SK-N-SH (cell line): ENCODE data around the gene FZD2. TPM values are rescaled to one million over a fixed set of nuclear protein-coding genes. Genes with fewer than 3 reads are reported as not detected.

ENCODE experiments used
- CTCF ChIA-PET: fragments of 300-600, 350-600 bp; formaldehyde crosslinking; extraction: SDS; loops from one replicate; lab custom pipeline; 2021; lab: Yijun Ruan, JAX
- POLR2A ChIA-PET: fragments of 350-600 bp; sonication (Branson Sonifier 250); formaldehyde crosslinking; extraction: SDS; loops from one replicate; lab custom pipeline; 2020; ENCODE audit warnings: antibody characterized with exemption, inconsistent platforms; lab: Yijun Ruan, JAX
- DNase-seq: peaks from one replicate; pipeline ENCODE4 v3.0.0; 2012
- H2AFZ ChIP-seq: fragments of 200-600 bp; sonication (generic); 2 replicates; pipeline ENCODE4 v1.8.1; 2016; ENCODE audit warnings: antibody characterized with exemption, mild to moderate bottlenecking, low read depth
- H3F3A ChIP-seq: fragments of 200-600 bp; sonication (generic); replicated peaks from 2 replicates; pipeline ENCODE3; 2016; ENCODE audit warnings: antibody characterized with exemption, mild to moderate bottlenecking; ENCODE audit not compliant: insufficient read depth
- H3K27ac ChIP-seq, 2 experiments: fragments of 200-500 bp in 1 of 2; fragments of 200-600 bp in 1 of 2; sonication (Bioruptor generic) in 1 of 2; sonication (generic), shearing (Covaris generic) in 1 of 2; 2 replicates each; pipeline versions ENCODE4 v1.5.1 to v1.6.1; 2014 to 2016; ENCODE audit warnings: low read depth in 2 of 2, inconsistent platforms in 1 of 2, low read length in 1 of 2, mild to moderate bottlenecking in 1 of 2, mixed read lengths in 1 of 2
- H3K27me3 ChIP-seq: fragments of 200-600 bp; sonication (generic), shearing (Covaris generic); 2 replicates; pipeline ENCODE4 v1.6.1; 2016; ENCODE audit warnings: mixed run types; ENCODE audit not compliant: insufficient read depth
- H3K36me3 ChIP-seq, 2 experiments: fragments of 200-500 bp in 1 of 2; fragments of 200-600 bp in 1 of 2; sonication (Bioruptor generic) in 1 of 2; sonication (generic) in 1 of 2; replicated peaks in 1 of 2; 2 replicates each; pipeline versions ENCODE3 to v1.5.1; 2014 to 2016; ENCODE audit warnings: low read length in 1 of 2, mild to moderate bottlenecking in 1 of 2; ENCODE audit not compliant: insufficient read depth in 2 of 2, control insufficient read depth in 1 of 2
- H3K4me1 ChIP-seq, 2 experiments: fragments of 200-500 bp in 1 of 2; fragments of 200-600 bp in 1 of 2; sonication (Bioruptor generic) in 1 of 2; sonication (generic), shearing (Covaris generic) in 1 of 2; 2 replicates each; pipeline versions ENCODE4 v1.5.1 to v1.6.1; 2014 to 2016; ENCODE audit warnings: low read depth in 1 of 2, low read length in 1 of 2, mixed run types in 1 of 2; ENCODE audit not compliant: insufficient read depth in 2 of 2, control insufficient read depth in 1 of 2
- H3K4me2 ChIP-seq: fragments of 200-600 bp; sonication (generic), shearing (Covaris generic); 2 replicates; pipeline ENCODE4 v1.6.1; 2017; ENCODE audit warnings: mixed run types
- H3K4me3 ChIP-seq, 2 experiments: fragments of 200-500 bp in 1 of 2; fragments of 200-600 bp in 1 of 2; sonication (Bioruptor generic) in 1 of 2; sonication (generic), shearing (Covaris generic) in 1 of 2; 2 replicates each; pipeline versions ENCODE4 v1.5.1 to v1.8.1; 2014 to 2016; ENCODE audit warnings: low read depth in 2 of 2, inconsistent platforms in 1 of 2, low read length in 1 of 2, mild to moderate bottlenecking in 1 of 2, mixed read lengths in 1 of 2, moderate library complexity in 1 of 2
- H3K79me2 ChIP-seq: fragments of 200-600 bp; sonication (generic); 2 replicates; pipeline ENCODE4 v1.8.1; 2017; ENCODE audit warnings: mild to moderate bottlenecking; ENCODE audit not compliant: insufficient read depth
- H3K9ac ChIP-seq: fragments of 200-600 bp; sonication (generic); 2 replicates; pipeline ENCODE4 v1.6.1; 2017; ENCODE audit warnings: mixed run types
- H3K9me2 ChIP-seq: fragments of 200-600 bp; sonication (generic); 2 replicates; pipeline ENCODE4 v1.6.1; 2017; ENCODE audit warnings: mixed run types
- H3K9me3 ChIP-seq: fragments of 200-600 bp; sonication (generic); 2 replicates; pipeline ENCODE4 v1.6.1; 2017; ENCODE audit warnings: mixed run types, mild to moderate bottlenecking, moderate library complexity
- H4K20me1 ChIP-seq: fragments of 200-600 bp; sonication (generic); 2 replicates; pipeline ENCODE4 v1.6.1; 2017; ENCODE audit warnings: mild to moderate bottlenecking, mixed run types; ENCODE audit not compliant: insufficient read depth
- CHD2 ChIP-seq: fragments of 150-350 bp; IDR thresholded peaks from 2 replicates; pipeline ENCODE4 v1.6.1; 2018; ENCODE audit warnings: low read length; ENCODE audit not compliant: partially characterized antibody
- ELF1 ChIP-seq: IDR thresholded peaks from 2 replicates; pipeline ENCODE4 v1.4.0; 2012
- EZH2phosphoT487 ChIP-seq: fragments of 200-600 bp; sonication (generic); IDR thresholded peaks from 2 replicates; pipeline ENCODE4 v1.6.1; 2017; ENCODE audit warnings: low read depth, mixed run types, mild to moderate bottlenecking, antibody characterized with exemption, moderate library complexity, borderline replicate concordance
- FOSL2 ChIP-seq: IDR thresholded peaks from 2 replicates; pipeline ENCODE4 v1.4.0; 2012; ENCODE audit warnings: low read depth, mild to moderate bottlenecking, moderate library complexity, borderline replicate concordance
- FOXJ3 ChIP-seq: sonication (generic); formaldehyde crosslinking; IDR thresholded peaks from 2 replicates; pipeline ENCODE4 v1.5.1; 2020; ENCODE audit warnings: mild to moderate bottlenecking, missing genetic modification reagents
- FOXM1 ChIP-seq: IDR thresholded peaks from 2 replicates; pipeline ENCODE4 v1.4.0; 2012; ENCODE audit warnings: low read depth, mild to moderate bottlenecking
- GABPA ChIP-seq: IDR thresholded peaks from 2 replicates; pipeline ENCODE4 v1.4.0; 2012; ENCODE audit warnings: low read depth, mild to moderate bottlenecking
- GATA2 ChIP-seq: sonication (generic); formaldehyde crosslinking; IDR thresholded peaks from 2 replicates; pipeline ENCODE4 v1.5.0; 2020; ENCODE audit warnings: mild to moderate bottlenecking, missing genetic modification reagents
- JUND ChIP-seq: IDR thresholded peaks from 2 replicates; pipeline ENCODE4 v1.4.0; 2012
- MXI1 ChIP-seq: IDR thresholded peaks from 2 replicates; pipeline ENCODE4 v1.6.1; 2012; ENCODE audit warnings: mild to moderate bottlenecking, low read depth, low read length, improper control_type of control experiment
- NFIC ChIP-seq: IDR thresholded peaks from 2 replicates; pipeline ENCODE4 v1.4.0; 2012; ENCODE audit warnings: borderline replicate concordance
- POLR2AphosphoS5 ChIP-seq: IDR thresholded peaks from 2 replicates; pipeline ENCODE4 v1.6.1; 2012; ENCODE audit warnings: low read depth, low read length
- RAD21 ChIP-seq: IDR thresholded peaks from 2 replicates; pipeline ENCODE4 v1.6.1; 2012; ENCODE audit warnings: mild to moderate bottlenecking, low read length
- RCOR1 ChIP-seq: fragments of 150-350 bp; IDR thresholded peaks from 2 replicates; pipeline ENCODE4 v1.6.1; 2017; ENCODE audit warnings: antibody characterized with exemption, low read length
- RFX5 ChIP-seq: IDR thresholded peaks from 2 replicates; pipeline ENCODE4 v1.6.1; 2012; ENCODE audit warnings: mild to moderate bottlenecking, improper control_type of control experiment, low read length
- RXRA ChIP-seq: IDR thresholded peaks from 2 replicates; pipeline ENCODE4 v1.4.0; 2012; ENCODE audit warnings: low read depth, mild to moderate bottlenecking, borderline replicate concordance
- SIN3A ChIP-seq: IDR thresholded peaks from 2 replicates; pipeline ENCODE4 v1.6.1; 2012; ENCODE audit warnings: low read depth, mild to moderate bottlenecking, low read length, moderate library complexity, borderline replicate concordance
- TAF1 ChIP-seq: IDR thresholded peaks from 2 replicates; pipeline ENCODE4 v1.6.1; 2012; ENCODE audit warnings: low read depth, mild to moderate bottlenecking, low read length, moderate library complexity, borderline replicate concordance
- TCF12 ChIP-seq: IDR thresholded peaks from 2 replicates; pipeline ENCODE4 v1.4.0; 2012
- YY1 ChIP-seq: IDR thresholded peaks from 2 replicates; pipeline ENCODE4 v1.4.0; 2012; ENCODE audit warnings: low read depth, mild to moderate bottlenecking
- WGBS: methylation state at CpG from one replicate; pipeline ENCODE4 v1.1.6; 2017; ENCODE audit warnings: low lambda C conversion rate; 5-methylcytosine and 5-hydroxymethylcytosine counted together
- polyA plus RNA-seq, 3 experiments: library from polyadenylated mRNA; depleted of rRNA; stranded (reverse); fragments of >200 nt; gene quantifications; 2 replicates each; pipeline ENCODE4 v1.2.3, GENCODE V29; 2012
- TF ChIP-seq, protein P1 (sequence below): fragments of 150-350 bp; IDR thresholded peaks from 2 replicates; pipeline ENCODE4 v1.6.1; 2016; ENCODE audit warnings: mild to moderate bottlenecking, low read depth, low read length
- TF ChIP-seq, protein P2 (sequence below): IDR thresholded peaks from 2 replicates; pipeline ENCODE4 v1.4.0; 2012; ENCODE audit warnings: low read depth, borderline replicate concordance
- TF ChIP-seq, protein P3 (sequence below): fragments of 200-600 bp; sonication (generic); IDR thresholded peaks from 2 replicates; pipeline ENCODE4 v1.6.1; 2017; ENCODE audit warnings: antibody characterized with exemption, mild to moderate bottlenecking, moderate library complexity
- TF ChIP-seq, protein P4 (sequence below): IDR thresholded peaks from 2 replicates; pipeline ENCODE4 v1.4.0; 2012; ENCODE audit warnings: low read depth
- TF ChIP-seq, protein P5 (sequence below): fragments of 150-350 bp; IDR thresholded peaks from 2 replicates; pipeline ENCODE4 v1.6.1; 2017; ENCODE audit warnings: antibody characterized with exemption, low read length, low read depth, borderline replicate concordance
- TF ChIP-seq, protein P6 (sequence below): IDR thresholded peaks from 2 replicates; pipeline ENCODE4 v1.4.0; 2012; ENCODE audit warnings: low read depth, borderline replicate concordance

FZD2 gene
- polyA plus RNA-seq, 1 of the 3 experiments (the other 2 are of a cell fraction), result 35.1 TPM

DNA sequence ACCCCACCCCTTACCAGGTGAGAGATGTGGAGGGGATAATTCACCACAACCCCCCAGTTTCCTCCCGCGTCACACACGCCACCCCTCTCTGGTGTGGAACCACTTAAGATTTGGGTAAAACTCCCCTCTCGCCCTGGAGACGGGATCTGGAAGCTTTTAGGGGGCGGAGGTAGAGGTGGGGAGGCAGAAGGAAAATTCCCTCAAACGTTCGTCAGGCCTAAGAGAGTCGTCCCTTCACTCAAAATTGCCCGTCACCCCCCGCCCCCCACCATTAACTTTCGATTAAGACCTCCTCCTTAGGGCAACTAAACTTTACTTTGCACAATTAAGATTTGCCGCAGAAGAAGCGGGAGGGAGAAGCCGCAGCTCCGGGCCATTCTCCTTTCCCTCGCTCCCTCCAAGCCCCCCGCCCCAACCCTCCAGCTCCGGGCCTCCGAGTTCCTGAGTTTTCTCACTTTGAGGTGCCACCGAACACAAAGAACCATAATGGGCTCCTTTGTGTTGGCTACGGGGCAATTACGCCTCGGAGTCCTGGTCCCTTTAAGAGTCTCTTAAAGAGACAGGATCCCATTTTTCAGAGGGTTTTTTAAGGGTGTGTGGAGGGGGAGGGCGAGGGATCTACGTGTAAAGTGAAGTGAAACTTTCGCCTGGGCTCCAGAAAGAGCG lies 985 bp upstream of the FZD2 start:
- Histone ChIP-seq H3K27me3 (no peaks in the 10 kb centered on the region), H3F3A (peaks cover 7% of the 10 kb centered on the region), H3K9me3 (no peaks in the 10 kb centered on the region), H3K4me2 (peak overlapping the region; percentile 84), H3K4me3 (peak overlapping the region; percentile 72 to 83), H3K4me1 (peaks cover 11 to 39% of the 10 kb centered on the region in 2 experiments; a peak in 3 of 4 replicates), H3K9me2 (no peaks in the 10 kb centered on the region), H3K79me2 (peaks cover 36% of the 10 kb centered on the region), H3K36me3 (peaks cover 3 to 4% of the 10 kb centered on the region in 2 experiments), H3K27ac (peak overlapping the region; percentile 92 to 96), H2AFZ (peak overlapping the region; percentile 89), H4K20me1 (peaks cover 12% of the 10 kb centered on the region; the same call in 1 of the 2 replicates), H3K9ac (peak overlapping the region; percentile 97)
- peak; percentile 67 for DNase-seq
- 4% methylated on average over 26 of the region's 28 CpGs for WGBS
- POLR2A ChIA-PET, result interaction anchor here (0.6 to 1.7 kb wide), 6 partner anchors 13 to 53 kb away, joined by 3 to 8 read pairs (median 4); partner anchors contain the start of gene GPATCH8
- CTCF ChIA-PET, result interaction anchor here (1.5 to 5.2 kb wide), 3 partner anchors 10 to 23 kb away, joined by 3 to 23 read pairs (median 6); no protein-coding TSS in a partner anchor
- TF ChIP-seq RAD21, result no peak
- TF ChIP-seq POLR2AphosphoS5, result peak; percentile 49; the same call in 1 of the 2 replicates
- no peak for TF ChIP-seq FOXJ3
- TF ChIP-seq, protein P1, sequence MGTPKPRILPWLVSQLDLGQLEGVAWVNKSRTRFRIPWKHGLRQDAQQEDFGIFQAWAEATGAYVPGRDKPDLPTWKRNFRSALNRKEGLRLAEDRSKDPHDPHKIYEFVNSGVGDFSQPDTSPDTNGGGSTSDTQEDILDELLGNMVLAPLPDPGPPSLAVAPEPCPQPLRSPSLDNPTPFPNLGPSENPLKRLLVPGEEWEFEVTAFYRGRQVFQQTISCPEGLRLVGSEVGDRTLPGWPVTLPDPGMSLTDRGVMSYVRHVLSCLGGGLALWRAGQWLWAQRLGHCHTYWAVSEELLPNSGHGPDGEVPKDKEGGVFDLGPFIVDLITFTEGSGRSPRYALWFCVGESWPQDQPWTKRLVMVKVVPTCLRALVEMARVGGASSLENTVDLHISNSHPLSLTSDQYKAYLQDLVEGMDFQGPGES, result no peak
- TF ChIP-seq RXRA, result no peak
- no peak for TF ChIP-seq JUND
- TF ChIP-seq, protein P2, sequence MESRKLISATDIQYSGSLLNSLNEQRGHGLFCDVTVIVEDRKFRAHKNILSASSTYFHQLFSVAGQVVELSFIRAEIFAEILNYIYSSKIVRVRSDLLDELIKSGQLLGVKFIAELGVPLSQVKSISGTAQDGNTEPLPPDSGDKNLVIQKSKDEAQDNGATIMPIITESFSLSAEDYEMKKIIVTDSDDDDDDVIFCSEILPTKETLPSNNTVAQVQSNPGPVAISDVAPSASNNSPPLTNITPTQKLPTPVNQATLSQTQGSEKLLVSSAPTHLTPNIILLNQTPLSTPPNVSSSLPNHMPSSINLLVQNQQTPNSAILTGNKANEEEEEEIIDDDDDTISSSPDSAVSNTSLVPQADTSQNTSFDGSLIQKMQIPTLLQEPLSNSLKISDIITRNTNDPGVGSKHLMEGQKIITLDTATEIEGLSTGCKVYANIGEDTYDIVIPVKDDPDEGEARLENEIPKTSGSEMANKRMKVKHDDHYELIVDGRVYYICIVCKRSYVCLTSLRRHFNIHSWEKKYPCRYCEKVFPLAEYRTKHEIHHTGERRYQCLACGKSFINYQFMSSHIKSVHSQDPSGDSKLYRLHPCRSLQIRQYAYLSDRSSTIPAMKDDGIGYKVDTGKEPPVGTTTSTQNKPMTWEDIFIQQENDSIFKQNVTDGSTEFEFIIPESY, result no peak
- no peak for TF ChIP-seq NFIC
- TF ChIP-seq GATA2, result no peak
- no peak for TF ChIP-seq RCOR1
- no peak for TF ChIP-seq RFX5
- no peak for TF ChIP-seq EZH2phosphoT487
- TF ChIP-seq, protein P3, sequence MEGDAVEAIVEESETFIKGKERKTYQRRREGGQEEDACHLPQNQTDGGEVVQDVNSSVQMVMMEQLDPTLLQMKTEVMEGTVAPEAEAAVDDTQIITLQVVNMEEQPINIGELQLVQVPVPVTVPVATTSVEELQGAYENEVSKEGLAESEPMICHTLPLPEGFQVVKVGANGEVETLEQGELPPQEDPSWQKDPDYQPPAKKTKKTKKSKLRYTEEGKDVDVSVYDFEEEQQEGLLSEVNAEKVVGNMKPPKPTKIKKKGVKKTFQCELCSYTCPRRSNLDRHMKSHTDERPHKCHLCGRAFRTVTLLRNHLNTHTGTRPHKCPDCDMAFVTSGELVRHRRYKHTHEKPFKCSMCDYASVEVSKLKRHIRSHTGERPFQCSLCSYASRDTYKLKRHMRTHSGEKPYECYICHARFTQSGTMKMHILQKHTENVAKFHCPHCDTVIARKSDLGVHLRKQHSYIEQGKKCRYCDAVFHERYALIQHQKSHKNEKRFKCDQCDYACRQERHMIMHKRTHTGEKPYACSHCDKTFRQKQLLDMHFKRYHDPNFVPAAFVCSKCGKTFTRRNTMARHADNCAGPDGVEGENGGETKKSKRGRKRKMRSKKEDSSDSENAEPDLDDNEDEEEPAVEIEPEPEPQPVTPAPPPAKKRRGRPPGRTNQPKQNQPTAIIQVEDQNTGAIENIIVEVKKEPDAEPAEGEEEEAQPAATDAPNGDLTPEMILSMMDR, result no peak
- TF ChIP-seq FOSL2, result no peak
- TF ChIP-seq CHD2, result no peak
- TF ChIP-seq, protein P4, sequence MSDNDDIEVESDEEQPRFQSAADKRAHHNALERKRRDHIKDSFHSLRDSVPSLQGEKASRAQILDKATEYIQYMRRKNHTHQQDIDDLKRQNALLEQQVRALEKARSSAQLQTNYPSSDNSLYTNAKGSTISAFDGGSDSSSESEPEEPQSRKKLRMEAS, result peak; percentile 96
- TF ChIP-seq SIN3A, result no peak
- no peak for TF ChIP-seq ELF1
- no peak for TF ChIP-seq GABPA
- TF ChIP-seq YY1, result no peak
- no peak for TF ChIP-seq MXI1
- peak; percentile 55 for TF ChIP-seq TAF1
- TF ChIP-seq FOXM1, result no peak
- no peak for TF ChIP-seq TCF12
- TF ChIP-seq, protein P5, sequence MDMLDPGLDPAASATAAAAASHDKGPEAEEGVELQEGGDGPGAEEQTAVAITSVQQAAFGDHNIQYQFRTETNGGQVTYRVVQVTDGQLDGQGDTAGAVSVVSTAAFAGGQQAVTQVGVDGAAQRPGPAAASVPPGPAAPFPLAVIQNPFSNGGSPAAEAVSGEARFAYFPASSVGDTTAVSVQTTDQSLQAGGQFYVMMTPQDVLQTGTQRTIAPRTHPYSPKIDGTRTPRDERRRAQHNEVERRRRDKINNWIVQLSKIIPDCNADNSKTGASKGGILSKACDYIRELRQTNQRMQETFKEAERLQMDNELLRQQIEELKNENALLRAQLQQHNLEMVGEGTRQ, result no peak
- TF ChIP-seq, protein P6, sequence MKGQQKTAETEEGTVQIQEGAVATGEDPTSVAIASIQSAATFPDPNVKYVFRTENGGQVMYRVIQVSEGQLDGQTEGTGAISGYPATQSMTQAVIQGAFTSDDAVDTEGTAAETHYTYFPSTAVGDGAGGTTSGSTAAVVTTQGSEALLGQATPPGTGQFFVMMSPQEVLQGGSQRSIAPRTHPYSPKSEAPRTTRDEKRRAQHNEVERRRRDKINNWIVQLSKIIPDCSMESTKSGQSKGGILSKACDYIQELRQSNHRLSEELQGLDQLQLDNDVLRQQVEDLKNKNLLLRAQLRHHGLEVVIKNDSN, result no peak
